BE2C (cell line): ENCODE measurements around the gene OXER1.

Experiments used
- DNase-seq: peaks from one replicate; pipeline ENCODE4 v3.0.0-alpha.2; 2020
- H3K27me3 ChIP-seq: fragments of 250-450 bp; sonication (Bioruptor Pico); 2 replicates; pipeline ENCODE4 v1.5.1; 2020; ENCODE audit warnings: mild to moderate bottlenecking
- H3K36me3 ChIP-seq: fragments of 250-450 bp; sonication (Bioruptor Pico); 2 replicates; pipeline ENCODE4 v1.5.1; 2020; ENCODE audit warnings: mild to moderate bottlenecking
- H3K4me1 ChIP-seq: fragments of 250-450 bp; sonication (Bioruptor Pico); 2 replicates; pipeline ENCODE4 v1.5.1; 2020
- H3K4me3 ChIP-seq: 2 replicates; pipeline ENCODE4 v1.5.1; 2011; ENCODE audit warnings: low read depth, low read length
- H3K9me3 ChIP-seq: fragments of 250-450 bp; sonication (Bioruptor Pico); 2 replicates; pipeline ENCODE4 v1.5.1; 2020
- TF ChIP-seq, protein P1 (sequence below): IDR thresholded peaks from 2 replicates; pipeline ENCODE4 v1.5.1; 2012; ENCODE audit warnings: mild to moderate bottlenecking, low read depth, low read length

OXER1 gene

DNA sequence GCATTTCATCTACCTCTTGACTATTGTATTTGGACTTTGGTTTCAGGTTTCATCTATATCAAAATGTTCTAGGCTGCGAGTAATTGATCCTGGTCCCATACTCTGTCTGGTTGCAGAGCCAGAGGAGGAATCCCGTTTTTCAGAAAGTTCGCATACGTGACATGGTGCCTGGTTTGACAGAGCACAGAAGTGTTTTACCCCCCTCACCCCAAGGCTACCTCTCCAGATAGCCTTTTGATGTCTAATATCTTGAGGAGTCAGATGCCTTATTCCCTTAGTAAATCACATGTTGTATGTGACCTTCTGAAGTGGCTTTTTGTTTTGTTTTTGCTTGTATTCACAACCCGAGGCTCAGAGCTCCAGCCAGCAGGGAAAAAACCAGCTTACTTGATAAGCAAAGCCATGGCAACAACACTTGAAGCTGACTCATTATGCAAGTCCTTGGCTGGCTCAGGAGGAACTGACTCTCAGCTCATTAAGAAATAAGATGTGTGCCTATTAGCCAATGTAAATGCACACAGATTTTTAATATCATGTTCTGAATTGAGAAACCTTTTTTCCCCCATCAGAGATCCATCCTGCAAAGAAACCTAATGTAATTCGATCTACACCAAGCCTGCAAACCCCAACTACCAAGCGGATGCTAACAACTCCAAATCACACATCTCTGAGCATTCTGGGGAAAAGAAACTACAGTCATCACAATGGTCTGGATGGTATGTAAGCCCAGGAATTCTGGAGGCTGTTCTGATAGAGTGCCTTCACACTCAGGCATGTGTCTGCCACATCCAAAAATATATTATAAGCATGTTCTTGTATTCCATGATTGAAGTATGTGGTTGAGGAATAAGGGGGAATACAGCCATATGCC is 41.4 kb downstream of the OXER1 start:
- H3K4me3 ChIP-seq: no peak overlapping the region
- H3K36me3 ChIP-seq: 0 out of 2 replicates have a peak, but pooled peaks cover 2% of the 10 kb centered on the region
- TF ChIP-seq, protein P1, sequence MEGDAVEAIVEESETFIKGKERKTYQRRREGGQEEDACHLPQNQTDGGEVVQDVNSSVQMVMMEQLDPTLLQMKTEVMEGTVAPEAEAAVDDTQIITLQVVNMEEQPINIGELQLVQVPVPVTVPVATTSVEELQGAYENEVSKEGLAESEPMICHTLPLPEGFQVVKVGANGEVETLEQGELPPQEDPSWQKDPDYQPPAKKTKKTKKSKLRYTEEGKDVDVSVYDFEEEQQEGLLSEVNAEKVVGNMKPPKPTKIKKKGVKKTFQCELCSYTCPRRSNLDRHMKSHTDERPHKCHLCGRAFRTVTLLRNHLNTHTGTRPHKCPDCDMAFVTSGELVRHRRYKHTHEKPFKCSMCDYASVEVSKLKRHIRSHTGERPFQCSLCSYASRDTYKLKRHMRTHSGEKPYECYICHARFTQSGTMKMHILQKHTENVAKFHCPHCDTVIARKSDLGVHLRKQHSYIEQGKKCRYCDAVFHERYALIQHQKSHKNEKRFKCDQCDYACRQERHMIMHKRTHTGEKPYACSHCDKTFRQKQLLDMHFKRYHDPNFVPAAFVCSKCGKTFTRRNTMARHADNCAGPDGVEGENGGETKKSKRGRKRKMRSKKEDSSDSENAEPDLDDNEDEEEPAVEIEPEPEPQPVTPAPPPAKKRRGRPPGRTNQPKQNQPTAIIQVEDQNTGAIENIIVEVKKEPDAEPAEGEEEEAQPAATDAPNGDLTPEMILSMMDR: no peak
- DNase-seq: no peak
- H3K9me3 ChIP-seq: no peaks in the 10 kb centered on the region
- no peaks in the 10 kb centered on the region for H3K27me3 ChIP-seq
- H3K4me1 ChIP-seq: no peaks in the 10 kb centered on the region; the same call in 1 of the 2 replicates

DNA sequence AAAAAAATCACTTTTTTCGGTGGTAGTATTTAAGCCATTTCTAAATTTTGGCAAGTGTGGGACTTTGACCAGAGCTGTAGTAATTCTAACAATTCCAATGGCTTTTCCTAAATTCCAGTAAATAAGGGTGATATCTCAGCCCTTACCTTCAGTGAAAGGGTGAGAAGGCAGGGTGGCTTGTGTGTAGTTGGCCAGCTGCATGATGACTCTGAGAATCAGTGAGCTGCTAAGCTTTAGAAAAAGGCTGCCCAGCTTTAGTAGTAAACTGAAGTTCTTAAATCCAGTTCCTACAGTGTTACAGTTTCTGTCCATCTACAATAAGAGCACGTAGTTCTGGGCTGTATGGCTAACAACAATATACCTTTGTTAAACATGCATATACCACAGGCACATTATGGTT is 42.0 kb downstream of the OXER1 start:
- Histone ChIP-seq H3K9me3 (no peaks in the 10 kb centered on the region), H3K4me3 (no peak overlapping the region), H3K27me3 (no peaks in the 10 kb centered on the region), H3K4me1 (no peaks in the 10 kb centered on the region; the same call in 1 of the 2 replicates), H3K36me3 (0 out of 2 replicates have a peak, but pooled peaks cover 2% of the 10 kb centered on the region)
- TF ChIP-seq, protein P1: no peak
- no peak for DNase-seq

DNA sequence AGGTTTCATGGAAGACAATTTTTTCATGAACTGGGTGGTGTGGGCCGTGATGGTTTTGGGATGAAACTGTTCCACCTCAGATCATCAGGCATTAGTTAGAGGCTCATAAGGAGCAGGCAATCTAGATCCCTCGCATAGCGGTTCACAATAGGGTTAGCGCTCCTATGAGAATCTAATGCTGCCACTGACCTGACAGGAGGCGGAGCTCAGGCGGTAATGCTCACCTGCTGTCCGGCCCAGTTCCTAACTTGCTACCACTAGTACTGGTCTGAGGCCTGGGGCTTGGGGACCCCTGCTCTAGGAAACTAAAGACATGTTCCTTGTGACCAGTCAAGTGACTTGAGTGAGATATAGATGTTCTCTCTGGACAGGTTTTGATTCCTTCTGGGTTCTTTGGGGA is 49.2 kb downstream of the OXER1 start:
- DNase-seq: no peak
- H3K36me3 ChIP-seq: no peaks in the 10 kb centered on the region
- peaks cover 12% of the 10 kb centered on the region for H3K4me1 ChIP-seq
- TF ChIP-seq, protein P1: no peak
- H3K9me3 ChIP-seq: no peaks in the 10 kb centered on the region
- no peak overlapping the region for H3K4me3 ChIP-seq
- no peaks in the 10 kb centered on the region for H3K27me3 ChIP-seq

DNA sequence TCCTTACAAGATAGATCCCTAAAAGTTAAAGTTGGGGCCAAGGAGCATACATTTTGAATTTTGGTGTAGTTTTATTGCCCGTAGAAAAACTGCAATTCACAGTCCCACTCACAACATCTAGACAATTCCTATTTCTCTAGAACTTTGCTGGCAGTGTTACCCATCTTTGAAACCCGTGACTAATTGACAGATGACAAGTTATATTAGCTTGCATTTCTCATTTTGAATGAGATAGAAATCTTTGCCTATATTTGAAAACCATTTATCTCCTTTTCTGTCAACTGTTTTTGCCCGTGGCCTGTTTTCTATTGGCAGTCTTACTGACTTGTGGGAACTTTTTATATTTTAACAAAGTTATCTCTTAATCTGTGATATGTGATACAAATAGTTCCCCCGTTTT is 50.0 kb downstream of the OXER1 start:
- TF ChIP-seq, protein P1: no peak
- Histone ChIP-seq H3K9me3 (no peaks in the 10 kb centered on the region), H3K36me3 (no peaks in the 10 kb centered on the region), H3K27me3 (no peaks in the 10 kb centered on the region), H3K4me1 (peaks cover 12% of the 10 kb centered on the region), H3K4me3 (no peak overlapping the region)
- no peak for DNase-seq

DNA sequence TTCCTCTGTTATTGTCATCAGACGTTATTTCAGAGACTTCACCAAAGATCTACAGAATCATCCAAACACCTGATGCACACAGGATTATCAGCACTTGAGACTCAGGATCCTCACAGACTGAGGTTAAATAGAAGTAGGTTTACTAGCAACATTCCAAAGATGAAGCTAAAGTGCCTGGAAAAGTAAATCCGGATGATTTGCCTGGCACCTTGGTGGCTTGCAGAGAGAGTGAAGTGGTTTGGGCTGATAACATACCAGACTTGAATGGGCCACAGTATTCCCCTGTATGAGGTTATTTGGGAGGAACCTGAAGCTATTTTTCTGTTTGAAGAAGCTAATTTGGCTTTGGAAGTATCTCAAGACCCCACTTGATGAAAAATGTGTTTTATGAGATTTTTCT is 51.0 kb downstream of the OXER1 start:
- no peak overlapping the region for H3K4me3 ChIP-seq
- TF ChIP-seq, protein P1: no peak
- peaks cover 12% of the 10 kb centered on the region for H3K4me1 ChIP-seq
- no peak for DNase-seq
- H3K9me3 ChIP-seq: no peaks in the 10 kb centered on the region
- no peaks in the 10 kb centered on the region for H3K27me3 ChIP-seq
- no peaks in the 10 kb centered on the region for H3K36me3 ChIP-seq
